ENCODE measurements around the gene WRNIP1. TPM values are rescaled to one million over a fixed set of nuclear protein-coding genes. Genes with fewer than 3 reads are reported as not detected.
A peak's percentile ranks its signal among the peaks of the same experiment; 100 is the strongest.

Gene WRNIP1
- total RNA-seq, 1 donor from 2014 or later = 31.5 TPM

- peaks cover 10% of the 10 kb centered on the region for H3K4me1 Mint-ChIP-seq (ENCODE audit: low read depth, unreplicated experiment)
Observed at GRCh38 chr6:2725999-2726567, 39.1 kb upstream of the WRNIP1 start.

GRCh38 chr6:2729921-2730320 is 35.3 kb upstream of the WRNIP1 start:
- Histone ChIP-seq H2AFZ (ENCODE audit: low read depth, low read length) (no peak overlapping the region), H3K9ac (ENCODE audit: low read length) (no peak overlapping the region), H3K27me3 (ENCODE audit: insufficient read depth, low read length) (no peaks in the 10 kb centered on the region), H3K4me3 (ENCODE audit: insufficient read depth, low read depth, low read length) (no peak overlapping the region), H4K20me1 (ENCODE audit: insufficient read depth, low read length) (no peaks in the 10 kb centered on the region), H3K4me2 (ENCODE audit: low read length) (no peak overlapping the region), H3K9me3 (ENCODE audit: insufficient read depth, low read depth, low read length) (no peaks in the 10 kb centered on the region), H3K27ac (ENCODE audit: low read depth, low read length) (no peak overlapping the region), H3K36me3 (ENCODE audit: insufficient read depth, low read length) (no peaks in the 10 kb centered on the region), H3K4me1 (ENCODE audit: insufficient read depth, low read length) (peaks cover 6% of the 10 kb centered on the region), H3K79me2 (ENCODE audit: insufficient read depth, low read length) (no peaks in the 10 kb centered on the region)
- Mint-ChIP-seq H3K36me3 (ENCODE audit: low read depth, unreplicated experiment) (no peaks in the 10 kb centered on the region), H3K4me3 (ENCODE audit: unreplicated experiment) (no peak overlapping the region), H3K4me1 (ENCODE audit: low read depth, unreplicated experiment) (peaks cover 10% of the 10 kb centered on the region), H3K27me3 (ENCODE audit: low read depth, unreplicated experiment) (no peaks in the 10 kb centered on the region), H3K27ac (ENCODE audit: unreplicated experiment) (no peak overlapping the region), H3K9me3 (ENCODE audit: unreplicated experiment) (no peaks in the 10 kb centered on the region)
- FAIRE-seq (no peak), DNase-seq (ENCODE audit: low read depth) (no peak)
- TF ChIP-seq EZH2 (IDR thresholded peaks at IDR 0.05; ENCODE audit: insufficient read depth, low read length) = no peak
- TF ChIP-seq, protein P1, sequence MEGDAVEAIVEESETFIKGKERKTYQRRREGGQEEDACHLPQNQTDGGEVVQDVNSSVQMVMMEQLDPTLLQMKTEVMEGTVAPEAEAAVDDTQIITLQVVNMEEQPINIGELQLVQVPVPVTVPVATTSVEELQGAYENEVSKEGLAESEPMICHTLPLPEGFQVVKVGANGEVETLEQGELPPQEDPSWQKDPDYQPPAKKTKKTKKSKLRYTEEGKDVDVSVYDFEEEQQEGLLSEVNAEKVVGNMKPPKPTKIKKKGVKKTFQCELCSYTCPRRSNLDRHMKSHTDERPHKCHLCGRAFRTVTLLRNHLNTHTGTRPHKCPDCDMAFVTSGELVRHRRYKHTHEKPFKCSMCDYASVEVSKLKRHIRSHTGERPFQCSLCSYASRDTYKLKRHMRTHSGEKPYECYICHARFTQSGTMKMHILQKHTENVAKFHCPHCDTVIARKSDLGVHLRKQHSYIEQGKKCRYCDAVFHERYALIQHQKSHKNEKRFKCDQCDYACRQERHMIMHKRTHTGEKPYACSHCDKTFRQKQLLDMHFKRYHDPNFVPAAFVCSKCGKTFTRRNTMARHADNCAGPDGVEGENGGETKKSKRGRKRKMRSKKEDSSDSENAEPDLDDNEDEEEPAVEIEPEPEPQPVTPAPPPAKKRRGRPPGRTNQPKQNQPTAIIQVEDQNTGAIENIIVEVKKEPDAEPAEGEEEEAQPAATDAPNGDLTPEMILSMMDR (IDR thresholded peaks at IDR 0.05; ENCODE audit: insufficient read depth, low read depth, low read length) = no peak

More at GRCh38 chr6:2725999-2726567, 39.1 kb upstream of the WRNIP1 start:
- no peak overlapping the region for H3K9ac ChIP-seq (ENCODE audit: low read length)
- no peaks in the 10 kb centered on the region for H4K20me1 ChIP-seq (ENCODE audit: insufficient read depth, low read length)
- Mint-ChIP-seq H3K4me3 (ENCODE audit: unreplicated experiment) (no peak overlapping the region), H3K27ac (ENCODE audit: unreplicated experiment) (peak overlapping the region; percentile 38), H3K27me3 (ENCODE audit: low read depth, unreplicated experiment) (no peaks in the 10 kb centered on the region), H3K9me3 (ENCODE audit: unreplicated experiment) (peaks cover 6% of the 10 kb centered on the region), H3K36me3 (ENCODE audit: low read depth, unreplicated experiment) (peaks cover 2% of the 10 kb centered on the region)
- no peak overlapping the region for H3K4me3 ChIP-seq (ENCODE audit: insufficient read depth, low read depth, low read length)
- DNase-seq (ENCODE audit: low read depth) (peak; percentile 72), FAIRE-seq (no peak)
- H2AFZ ChIP-seq (ENCODE audit: low read depth, low read length) = peak overlapping the region; percentile 67
- peaks cover 2% of the 10 kb centered on the region for H3K27me3 ChIP-seq (ENCODE audit: insufficient read depth, low read length)
- peaks cover 6% of the 10 kb centered on the region for H3K4me1 ChIP-seq (ENCODE audit: insufficient read depth, low read length)
- peak overlapping the region; percentile 17 for H3K27ac ChIP-seq (ENCODE audit: low read depth, low read length)
- no peak for TF ChIP-seq EZH2 (IDR thresholded peaks at IDR 0.05; ENCODE audit: insufficient read depth, low read length)
- TF ChIP-seq, protein P1 (IDR thresholded peaks at IDR 0.05; ENCODE audit: insufficient read depth, low read depth, low read length) = no peak
- peak overlapping the region; percentile 37 for H3K4me2 ChIP-seq (ENCODE audit: low read length)
- H3K9me3 ChIP-seq (ENCODE audit: insufficient read depth, low read depth, low read length) = no peaks in the 10 kb centered on the region
- no peaks in the 10 kb centered on the region for H3K79me2 ChIP-seq (ENCODE audit: insufficient read depth, low read length)
- H3K36me3 ChIP-seq (ENCODE audit: insufficient read depth, low read length) = no peaks in the 10 kb centered on the region

DNA sequence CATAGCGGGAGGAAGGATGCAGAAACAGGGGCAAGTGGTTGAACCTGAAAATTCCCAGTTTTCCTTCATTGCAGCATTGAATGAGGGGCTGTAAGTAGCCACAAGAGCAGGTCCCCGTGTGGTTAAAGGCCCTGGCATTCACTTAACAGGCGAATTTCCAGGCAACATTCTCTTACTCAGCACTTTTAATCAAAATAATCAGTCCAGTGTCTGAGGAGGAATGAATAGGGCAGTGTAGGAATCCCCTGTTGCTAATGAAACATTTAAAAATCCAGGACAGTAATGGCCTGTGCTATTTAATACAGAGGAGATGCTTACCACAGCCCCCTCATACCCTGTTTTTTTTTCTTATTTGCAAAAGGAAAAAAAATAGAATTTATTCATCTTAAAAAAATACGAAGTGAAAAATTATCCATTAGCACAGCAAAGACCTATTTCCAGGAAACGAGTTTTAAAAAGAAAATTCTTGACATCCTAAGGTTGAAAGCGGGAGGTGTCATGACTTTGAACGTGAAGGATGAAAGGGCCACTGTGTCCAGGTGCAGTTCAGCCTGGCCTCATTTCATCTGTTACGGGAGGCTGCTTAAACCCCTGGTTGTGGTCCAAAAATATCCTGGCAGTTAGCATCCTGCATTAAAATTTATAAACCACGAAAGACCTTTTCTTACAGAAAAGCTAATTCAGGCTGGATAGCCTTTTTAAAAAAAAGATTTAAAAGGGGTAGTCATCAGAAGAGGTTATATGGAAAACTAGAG is 34.7 kb upstream of the WRNIP1 start:
- FAIRE-seq (no peak), DNase-seq (ENCODE audit: low read depth) (no peak)
- H3K4me3 Mint-ChIP-seq (ENCODE audit: unreplicated experiment) = no peak overlapping the region
- Histone ChIP-seq H3K4me3 (ENCODE audit: insufficient read depth, low read depth, low read length) (no peak overlapping the region), H3K9ac (ENCODE audit: low read length) (no peak overlapping the region), H4K20me1 (ENCODE audit: insufficient read depth, low read length) (no peaks in the 10 kb centered on the region), H3K27ac (ENCODE audit: low read depth, low read length) (no peak overlapping the region), H3K9me3 (ENCODE audit: insufficient read depth, low read depth, low read length) (no peaks in the 10 kb centered on the region), H3K4me2 (ENCODE audit: low read length) (no peak overlapping the region), H3K27me3 (ENCODE audit: insufficient read depth, low read length) (no peaks in the 10 kb centered on the region), H3K4me1 (ENCODE audit: insufficient read depth, low read length) (peaks cover 6% of the 10 kb centered on the region), H3K79me2 (ENCODE audit: insufficient read depth, low read length) (no peaks in the 10 kb centered on the region), H2AFZ (ENCODE audit: low read depth, low read length) (no peak overlapping the region), H3K36me3 (ENCODE audit: insufficient read depth, low read length) (no peaks in the 10 kb centered on the region)
- H3K9me3 Mint-ChIP-seq (ENCODE audit: unreplicated experiment) = no peaks in the 10 kb centered on the region
- H3K36me3 Mint-ChIP-seq (ENCODE audit: low read depth, unreplicated experiment) = no peaks in the 10 kb centered on the region
- H3K27me3 Mint-ChIP-seq (ENCODE audit: low read depth, unreplicated experiment) = no peaks in the 10 kb centered on the region
- H3K4me1 Mint-ChIP-seq (ENCODE audit: low read depth, unreplicated experiment) = peaks cover 10% of the 10 kb centered on the region
- TF ChIP-seq EZH2 (IDR thresholded peaks at IDR 0.05; ENCODE audit: insufficient read depth, low read length) = no peak
- H3K27ac Mint-ChIP-seq (ENCODE audit: unreplicated experiment) = no peak overlapping the region

All from astrocyte (in vitro differentiated cells and primary cell).